HEK293 (cell line): ENCODE measurements around the gene RRP7A.
A peak's percentile ranks its signal among the peaks of the same experiment; 100 is the strongest.

Experiments used
- CTCF ChIA-PET: fragments of 350-600 bp; formaldehyde crosslinking; extraction: SDS; loops from one replicate; lab custom pipeline; 2021; ENCODE audit warnings: antibody characterized with exemption; lab: Yijun Ruan, JAX
- POLR2A ChIA-PET: fragments of 300-600 bp; formaldehyde crosslinking; extraction: SDS; loops from one replicate; lab custom pipeline; 2020; ENCODE audit warnings: antibody characterized with exemption, inconsistent platforms; lab: Yijun Ruan, JAX
- H3K27ac ChIP-seq: fragments of 200-500 bp; sonication (Bioruptor generic); 2 replicates; pipeline ENCODE4 v1.5.1; 2014; ENCODE audit warnings: low read depth, low read length, control low read depth, inconsistent platforms; ENCODE audit errors: extremely low read depth
- H3K36me3 ChIP-seq, 2 experiments: fragments of 200-500 bp in 1 of 2; sonication (Bioruptor generic) in 1 of 2; 1 replicate in 1 of 2; 2 replicates in 1 of 2; pipeline ENCODE4 v1.5.1; 2014 to 2017; ENCODE audit warnings: inconsistent platforms in 2 of 2, low read length in 2 of 2; ENCODE audit not compliant: control insufficient read depth in 2 of 2, insufficient read depth in 1 of 2
- H3K4me1 ChIP-seq: fragments of 200-500 bp; sonication (Bioruptor generic); 2 replicates; pipeline ENCODE4 v1.5.1; 2014; ENCODE audit warnings: mild to moderate bottlenecking, low read length, inconsistent platforms; ENCODE audit not compliant: control insufficient read depth, insufficient read depth
- H3K4me3 ChIP-seq: 2 replicates; pipeline ENCODE4 v1.5.1; 2011; ENCODE audit warnings: low read depth, mild to moderate bottlenecking, control low read depth, low read length, moderate library complexity
- H3K9me3 ChIP-seq: fragments of 200-500 bp; sonication (Bioruptor generic); 2 replicates; pipeline ENCODE4 v1.5.1; 2014; ENCODE audit warnings: low read depth, low read length, inconsistent platforms; ENCODE audit not compliant: control insufficient read depth, insufficient read depth
- GLIS1 ChIP-seq: fragments of 450-650 bp; formaldehyde crosslinking; IDR thresholded peaks from 2 replicates; pipeline ENCODE4 v1.5.1; 2016; ENCODE audit warnings: missing biosample characterization, missing genetic modification characterization
- ZBTB26 ChIP-seq: fragments of 450-650 bp; formaldehyde crosslinking; optimal IDR thresholded peaks from 2 replicates; pipeline ENCODE3; 2016; ENCODE audit warnings: missing biosample characterization, mild to moderate bottlenecking, missing genetic modification characterization
- ZNF121 ChIP-seq: fragments of 450-650 bp; formaldehyde crosslinking; IDR thresholded peaks from 2 replicates; pipeline ENCODE4 v1.5.1; 2016; ENCODE audit warnings: missing biosample characterization, missing genetic modification characterization
- ZNF146 ChIP-seq: fragments of 450-650 bp; formaldehyde crosslinking; IDR thresholded peaks from 2 replicates; pipeline ENCODE4 v1.5.1; 2016; ENCODE audit warnings: missing biosample characterization, missing genetic modification characterization
- ZNF214 ChIP-seq: fragments of 450-650 bp; formaldehyde crosslinking; IDR thresholded peaks from 2 replicates; pipeline ENCODE4 v1.5.1; 2017; ENCODE audit warnings: missing biosample characterization, mild to moderate bottlenecking, missing genetic modification characterization, borderline replicate concordance
- ZNF510 ChIP-seq: fragments of 450-650 bp; formaldehyde crosslinking; IDR thresholded peaks from 2 replicates; pipeline ENCODE4 v1.5.1; 2018; ENCODE audit warnings: mild to moderate bottlenecking, missing genetic modification characterization, missing biosample characterization; ENCODE audit not compliant: insufficient replicate concordance
- ZNF518A ChIP-seq: fragments of 450-650 bp; formaldehyde crosslinking; conservative IDR thresholded peaks from 2 replicates; pipeline ENCODE4 v1.5.1; 2016; ENCODE audit warnings: low read depth, missing biosample characterization, missing genetic modification characterization
- ZNF521 ChIP-seq: fragments of 450-650 bp; formaldehyde crosslinking; IDR thresholded peaks from 2 replicates; pipeline ENCODE4 v1.5.1; 2017; ENCODE audit warnings: missing biosample characterization, mild to moderate bottlenecking, missing genetic modification characterization
- ZNF549 ChIP-seq: fragments of 450-650 bp; IDR thresholded peaks from 2 replicates; pipeline ENCODE4 v1.5.1; 2018; ENCODE audit warnings: missing biosample characterization, missing genetic modification characterization, mild to moderate bottlenecking, inconsistent platforms, moderate library complexity
- ZNF560 ChIP-seq: fragments of 450-650 bp; formaldehyde crosslinking; IDR thresholded peaks from 2 replicates; pipeline ENCODE4 v1.5.1; 2017; ENCODE audit warnings: missing biosample characterization, missing genetic modification characterization, borderline replicate concordance
- ZNF677 ChIP-seq: fragments of 450-650 bp; IDR thresholded peaks from 2 replicates; pipeline ENCODE4 v1.5.0; 2018; ENCODE audit warnings: missing biosample characterization, mild to moderate bottlenecking, missing genetic modification characterization, moderate library complexity
- ZNF701 ChIP-seq: fragments of 450-650 bp; formaldehyde crosslinking; IDR thresholded peaks from 2 replicates; pipeline ENCODE4 v1.5.1; 2016; ENCODE audit warnings: missing biosample characterization, missing genetic modification characterization
- TF ChIP-seq, protein P1 (sequence below): fragments of 450-650 bp; formaldehyde crosslinking; IDR thresholded peaks from 2 replicates; pipeline ENCODE4 v1.5.1; 2016; ENCODE audit warnings: missing biosample characterization, missing genetic modification characterization, borderline replicate concordance
- TF ChIP-seq, protein P2 (sequence below): fragments of 450-650 bp; formaldehyde crosslinking; conservative IDR thresholded peaks from 2 replicates; pipeline ENCODE4 v1.5.1; 2016; ENCODE audit warnings: low read depth, missing biosample characterization, missing genetic modification characterization
- TF ChIP-seq, protein P3 (sequence below): fragments of 450-650 bp; formaldehyde crosslinking; IDR thresholded peaks from 2 replicates; pipeline ENCODE4 v1.5.1; 2016; ENCODE audit warnings: missing biosample characterization, missing genetic modification characterization
- TF ChIP-seq, protein P4 (sequence below): fragments of 450-650 bp; formaldehyde crosslinking; IDR thresholded peaks from 2 replicates; pipeline ENCODE4 v1.5.1; 2016; ENCODE audit warnings: missing biosample characterization, missing genetic modification characterization

RRP7A gene

DNA sequence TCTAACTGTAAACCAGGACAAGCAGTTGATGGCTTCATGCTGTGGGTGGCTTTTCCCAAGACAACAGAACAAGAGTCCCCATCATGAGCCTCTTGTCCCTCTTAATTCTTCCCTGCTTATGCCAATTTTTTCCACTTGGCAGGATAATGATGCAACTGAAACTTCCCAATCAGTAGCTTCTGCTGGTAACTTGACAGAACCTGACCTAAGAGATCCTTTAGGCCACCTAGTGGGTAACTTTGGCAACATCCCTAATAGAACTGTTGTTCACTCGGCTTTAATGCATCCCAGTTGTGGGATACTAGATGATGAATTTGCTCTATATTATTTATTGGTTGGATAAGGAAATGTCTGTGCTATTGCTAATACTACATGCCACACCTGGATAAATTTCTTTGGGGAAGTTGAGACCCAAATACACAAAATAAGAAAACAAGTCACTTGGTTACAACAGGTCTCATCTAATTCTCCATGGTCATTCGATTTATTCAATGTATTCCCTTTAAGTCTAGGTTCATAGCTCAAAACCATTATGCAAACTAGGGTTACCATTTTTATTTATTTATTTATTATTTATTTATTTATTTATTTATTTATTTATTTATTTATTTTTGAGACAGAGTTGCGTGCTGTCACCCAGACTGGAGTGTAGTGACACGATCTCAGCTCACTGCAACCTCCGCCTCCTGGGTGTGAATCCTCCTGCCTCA, 46.0 kb downstream of the RRP7A start (continued):
- TF ChIP-seq, protein P1, sequence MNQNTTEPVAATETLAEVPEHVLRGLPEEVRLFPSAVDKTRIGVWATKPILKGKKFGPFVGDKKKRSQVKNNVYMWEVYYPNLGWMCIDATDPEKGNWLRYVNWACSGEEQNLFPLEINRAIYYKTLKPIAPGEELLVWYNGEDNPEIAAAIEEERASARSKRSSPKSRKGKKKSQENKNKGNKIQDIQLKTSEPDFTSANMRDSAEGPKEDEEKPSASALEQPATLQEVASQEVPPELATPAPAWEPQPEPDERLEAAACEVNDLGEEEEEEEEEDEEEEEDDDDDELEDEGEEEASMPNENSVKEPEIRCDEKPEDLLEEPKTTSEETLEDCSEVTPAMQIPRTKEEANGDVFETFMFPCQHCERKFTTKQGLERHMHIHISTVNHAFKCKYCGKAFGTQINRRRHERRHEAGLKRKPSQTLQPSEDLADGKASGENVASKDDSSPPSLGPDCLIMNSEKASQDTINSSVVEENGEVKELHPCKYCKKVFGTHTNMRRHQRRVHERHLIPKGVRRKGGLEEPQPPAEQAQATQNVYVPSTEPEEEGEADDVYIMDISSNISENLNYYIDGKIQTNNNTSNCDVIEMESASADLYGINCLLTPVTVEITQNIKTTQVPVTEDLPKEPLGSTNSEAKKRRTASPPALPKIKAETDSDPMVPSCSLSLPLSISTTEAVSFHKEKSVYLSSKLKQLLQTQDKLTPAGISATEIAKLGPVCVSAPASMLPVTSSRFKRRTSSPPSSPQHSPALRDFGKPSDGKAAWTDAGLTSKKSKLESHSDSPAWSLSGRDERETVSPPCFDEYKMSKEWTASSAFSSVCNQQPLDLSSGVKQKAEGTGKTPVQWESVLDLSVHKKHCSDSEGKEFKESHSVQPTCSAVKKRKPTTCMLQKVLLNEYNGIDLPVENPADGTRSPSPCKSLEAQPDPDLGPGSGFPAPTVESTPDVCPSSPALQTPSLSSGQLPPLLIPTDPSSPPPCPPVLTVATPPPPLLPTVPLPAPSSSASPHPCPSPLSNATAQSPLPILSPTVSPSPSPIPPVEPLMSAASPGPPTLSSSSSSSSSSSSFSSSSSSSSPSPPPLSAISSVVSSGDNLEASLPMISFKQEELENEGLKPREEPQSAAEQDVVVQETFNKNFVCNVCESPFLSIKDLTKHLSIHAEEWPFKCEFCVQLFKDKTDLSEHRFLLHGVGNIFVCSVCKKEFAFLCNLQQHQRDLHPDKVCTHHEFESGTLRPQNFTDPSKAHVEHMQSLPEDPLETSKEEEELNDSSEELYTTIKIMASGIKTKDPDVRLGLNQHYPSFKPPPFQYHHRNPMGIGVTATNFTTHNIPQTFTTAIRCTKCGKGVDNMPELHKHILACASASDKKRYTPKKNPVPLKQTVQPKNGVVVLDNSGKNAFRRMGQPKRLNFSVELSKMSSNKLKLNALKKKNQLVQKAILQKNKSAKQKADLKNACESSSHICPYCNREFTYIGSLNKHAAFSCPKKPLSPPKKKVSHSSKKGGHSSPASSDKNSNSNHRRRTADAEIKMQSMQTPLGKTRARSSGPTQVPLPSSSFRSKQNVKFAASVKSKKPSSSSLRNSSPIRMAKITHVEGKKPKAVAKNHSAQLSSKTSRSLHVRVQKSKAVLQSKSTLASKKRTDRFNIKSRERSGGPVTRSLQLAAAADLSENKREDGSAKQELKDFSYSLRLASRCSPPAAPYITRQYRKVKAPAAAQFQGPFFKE (tag by site-specific recombination): no peak
- TF ChIP-seq ZNF214 (tag by site-specific recombination): no peak; the same call in 1 of the 2 replicates
- no peak for TF ChIP-seq ZNF521 (tag by site-specific recombination)
- peak; percentile 90 for TF ChIP-seq ZNF510
- no peak for TF ChIP-seq ZNF549
- TF ChIP-seq ZNF560 (tag by site-specific recombination): peak; percentile 93
- TF ChIP-seq ZNF518A (tag by site-specific recombination): peak; percentile 98

DNA sequence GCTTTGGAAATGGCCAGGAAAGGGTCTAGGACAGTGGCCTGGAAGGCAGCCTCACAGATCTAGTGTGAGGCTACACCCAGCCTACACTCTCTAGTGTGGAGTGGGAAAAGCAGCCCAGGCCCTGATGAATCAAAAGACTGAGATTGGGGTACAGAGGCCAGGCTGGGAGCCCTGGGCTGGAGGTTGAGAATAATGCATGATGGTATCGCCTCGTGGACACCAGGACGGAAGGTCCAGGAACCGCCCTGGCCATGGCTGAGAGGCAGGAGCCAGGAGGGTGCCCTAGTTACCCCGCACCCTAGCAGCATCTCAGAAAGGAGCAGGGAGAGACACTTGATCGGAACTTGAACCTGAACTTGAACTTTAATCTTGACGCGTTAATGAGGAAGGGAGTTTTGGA, 46.9 kb downstream of the RRP7A start:
- no peak overlapping the region for H3K4me3 ChIP-seq
- POLR2A ChIA-PET: interaction anchor here (1.2 kb wide), 1 partner anchor 88 kb away, joined by 3 read pairs; no protein-coding TSS in a partner anchor
- no peak for TF ChIP-seq ZNF121 (tag by site-specific recombination)
- TF ChIP-seq ZNF701 (tag by site-specific recombination): no peak
- TF ChIP-seq ZNF146 (tag by site-specific recombination): no peak
- TF ChIP-seq, protein P2, sequence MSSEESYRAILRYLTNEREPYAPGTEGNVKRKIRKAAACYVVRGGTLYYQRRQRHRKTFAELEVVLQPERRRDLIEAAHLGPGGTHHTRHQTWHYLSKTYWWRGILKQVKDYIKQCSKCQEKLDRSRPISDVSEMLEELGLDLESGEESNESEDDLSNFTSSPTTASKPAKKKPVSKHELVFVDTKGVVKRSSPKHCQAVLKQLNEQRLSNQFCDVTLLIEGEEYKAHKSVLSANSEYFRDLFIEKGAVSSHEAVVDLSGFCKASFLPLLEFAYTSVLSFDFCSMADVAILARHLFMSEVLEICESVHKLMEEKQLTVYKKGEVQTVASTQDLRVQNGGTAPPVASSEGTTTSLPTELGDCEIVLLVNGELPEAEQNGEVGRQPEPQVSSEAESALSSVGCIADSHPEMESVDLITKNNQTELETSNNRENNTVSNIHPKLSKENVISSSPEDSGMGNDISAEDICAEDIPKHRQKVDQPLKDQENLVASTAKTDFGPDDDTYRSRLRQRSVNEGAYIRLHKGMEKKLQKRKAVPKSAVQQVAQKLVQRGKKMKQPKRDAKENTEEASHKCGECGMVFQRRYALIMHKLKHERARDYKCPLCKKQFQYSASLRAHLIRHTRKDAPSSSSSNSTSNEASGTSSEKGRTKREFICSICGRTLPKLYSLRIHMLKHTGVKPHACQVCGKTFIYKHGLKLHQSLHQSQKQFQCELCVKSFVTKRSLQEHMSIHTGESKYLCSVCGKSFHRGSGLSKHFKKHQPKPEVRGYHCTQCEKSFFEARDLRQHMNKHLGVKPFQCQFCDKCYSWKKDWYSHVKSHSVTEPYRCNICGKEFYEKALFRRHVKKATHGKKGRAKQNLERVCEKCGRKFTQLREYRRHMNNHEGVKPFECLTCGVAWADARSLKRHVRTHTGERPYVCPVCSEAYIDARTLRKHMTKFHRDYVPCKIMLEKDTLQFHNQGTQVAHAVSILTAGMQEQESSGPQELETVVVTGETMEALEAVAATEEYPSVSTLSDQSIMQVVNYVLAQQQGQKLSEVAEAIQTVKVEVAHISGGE (tag by site-specific recombination): no peak
- TF ChIP-seq, protein P3, sequence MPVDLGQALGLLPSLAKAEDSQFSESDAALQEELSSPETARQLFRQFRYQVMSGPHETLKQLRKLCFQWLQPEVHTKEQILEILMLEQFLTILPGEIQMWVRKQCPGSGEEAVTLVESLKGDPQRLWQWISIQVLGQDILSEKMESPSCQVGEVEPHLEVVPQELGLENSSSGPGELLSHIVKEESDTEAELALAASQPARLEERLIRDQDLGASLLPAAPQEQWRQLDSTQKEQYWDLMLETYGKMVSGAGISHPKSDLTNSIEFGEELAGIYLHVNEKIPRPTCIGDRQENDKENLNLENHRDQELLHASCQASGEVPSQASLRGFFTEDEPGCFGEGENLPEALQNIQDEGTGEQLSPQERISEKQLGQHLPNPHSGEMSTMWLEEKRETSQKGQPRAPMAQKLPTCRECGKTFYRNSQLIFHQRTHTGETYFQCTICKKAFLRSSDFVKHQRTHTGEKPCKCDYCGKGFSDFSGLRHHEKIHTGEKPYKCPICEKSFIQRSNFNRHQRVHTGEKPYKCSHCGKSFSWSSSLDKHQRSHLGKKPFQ (tag by site-specific recombination): no peak
- no peak for TF ChIP-seq ZBTB26 (tag by site-specific recombination)
- TF ChIP-seq, protein P4, sequence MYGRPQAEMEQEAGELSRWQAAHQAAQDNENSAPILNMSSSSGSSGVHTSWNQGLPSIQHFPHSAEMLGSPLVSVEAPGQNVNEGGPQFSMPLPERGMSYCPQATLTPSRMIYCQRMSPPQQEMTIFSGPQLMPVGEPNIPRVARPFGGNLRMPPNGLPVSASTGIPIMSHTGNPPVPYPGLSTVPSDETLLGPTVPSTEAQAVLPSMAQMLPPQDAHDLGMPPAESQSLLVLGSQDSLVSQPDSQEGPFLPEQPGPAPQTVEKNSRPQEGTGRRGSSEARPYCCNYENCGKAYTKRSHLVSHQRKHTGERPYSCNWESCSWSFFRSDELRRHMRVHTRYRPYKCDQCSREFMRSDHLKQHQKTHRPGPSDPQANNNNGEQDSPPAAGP (tag by site-specific recombination): no peak
- no peak for TF ChIP-seq ZNF677 (tag by site-specific recombination)
- TF ChIP-seq GLIS1 (tag by site-specific recombination): no peak

More for the DNA sequence above, 46.9 kb downstream of the RRP7A start:
- no peaks in the 10 kb centered on the region for H3K4me1 ChIP-seq
- CTCF ChIA-PET: interaction anchor here (0.9 to 3.2 kb wide), 12 partner anchors 9 to 776 kb away, joined by 3 to 33 read pairs (median 6); no protein-coding TSS in a partner anchor
- no peaks in the 10 kb centered on the region for H3K9me3 ChIP-seq
- H3K27ac ChIP-seq: no peak overlapping the region
- no peaks in the 10 kb centered on the region for H3K36me3 ChIP-seq
